H1 (cell line): Measurements from ENCODE around the gene WSCD2. TPM values are rescaled to one million over a fixed set of nuclear protein-coding genes. Genes with fewer than 3 reads are reported as not detected.

Source experiments
- CTCF ChIA-PET: fragments of 300-600 bp; sonication (Branson Sonifier 250); formaldehyde crosslinking; loops from one replicate; lab custom pipeline; 2021; ENCODE audit not compliant: partially characterized antibody; lab: Charles Lee
- POLR2A ChIA-PET: fragments of 300-600 bp; sonication (Branson Sonifier 250); formaldehyde crosslinking; loops from one replicate; lab custom pipeline; 2021; ENCODE audit warnings: inconsistent platforms; ENCODE audit not compliant: partially characterized antibody; lab: Charles Lee
- DNase-seq, 2 experiments: peaks; one replicate each; pipeline versions ENCODE4 v3.0.0 to v3.0.0-alpha.2; 2010 to 2022; ENCODE audit warnings: low spot score in 2 of 2, low read depth in 1 of 2, mixed read lengths in 1 of 2
- FAIRE-seq: peaks from 2 replicates; lab custom pipeline; 2011; peaks lifted over from hg19 to GRCh38; lab: Jason Lieb, UNC
- H2AFZ ChIP-seq: 2 replicates; pipeline ENCODE4 v1.8.1; 2012; ENCODE audit warnings: low read length, inconsistent platforms
- H2AK5ac ChIP-seq: 2 replicates; pipeline ENCODE4 v1.6.1; 2013; ENCODE audit warnings: low read depth, low read length
- H2BK120ac ChIP-seq: replicated peaks from 2 replicates; pipeline ENCODE3; 2013; ENCODE audit warnings: low read depth, low read length, inconsistent platforms
- H2BK12ac ChIP-seq: 2 replicates; pipeline ENCODE4 v1.6.1; 2013; ENCODE audit warnings: low read depth, low read length
- H2BK15ac ChIP-seq: 2 replicates; pipeline ENCODE4 v1.6.1; 2013; ENCODE audit warnings: low read length
- H2BK20ac ChIP-seq: 2 replicates; pipeline ENCODE4 v1.6.1; 2013; ENCODE audit warnings: low read length
- H2BK5ac ChIP-seq: 2 replicates; pipeline ENCODE4 v1.6.1; 2013; ENCODE audit warnings: low read depth, low read length
- H3K14ac ChIP-seq: 2 replicates; pipeline ENCODE4 v1.6.1; 2013; ENCODE audit warnings: inconsistent platforms; ENCODE audit not compliant: insufficient read length
- H3K18ac ChIP-seq: 2 replicates; pipeline ENCODE4 v1.6.1; 2013; ENCODE audit warnings: low read length; ENCODE audit errors: extremely low read depth
- H3K23ac ChIP-seq: 2 replicates; pipeline ENCODE4 v1.6.1; 2013; ENCODE audit warnings: inconsistent platforms; ENCODE audit not compliant: insufficient read length
- H3K23me2 ChIP-seq: 2 replicates; pipeline ENCODE4 v1.6.1; 2013; ENCODE audit warnings: low read depth, low read length
- H3K27ac ChIP-seq: 2 replicates; pipeline ENCODE4 v1.6.1; 2011; ENCODE audit warnings: low read depth, low read length, inconsistent platforms
- H3K27me3 ChIP-seq, 4 experiments: replicated peaks in 1 of 4; 1 replicate in 1 of 4; 2 replicates in 3 of 4; pipeline versions ENCODE4 v1.6.1 to v1.8.1; 2011 to 2013; ENCODE audit warnings: low read length in 3 of 4, mild to moderate bottlenecking in 3 of 4, inconsistent platforms in 2 of 4, mixed read lengths in 2 of 4, moderate library complexity in 1 of 4; ENCODE audit not compliant: control insufficient read depth in 3 of 4, insufficient read depth in 3 of 4; ENCODE audit errors: extremely low read depth in 1 of 4
- H3K36me3 ChIP-seq, 4 experiments: 2 replicates each; pipeline versions ENCODE4 v1.6.1 to v1.8.1; 2011 to 2013; ENCODE audit warnings: mild to moderate bottlenecking in 4 of 4, low read length in 3 of 4, moderate library complexity in 2 of 4, control low read depth in 1 of 4, inconsistent platforms in 1 of 4; ENCODE audit not compliant: insufficient read depth in 4 of 4, control insufficient read depth in 2 of 4
- H3K4ac ChIP-seq: replicated peaks from 2 replicates; pipeline ENCODE3; 2013; ENCODE audit warnings: low read length, low read depth, mixed read lengths, inconsistent platforms; ENCODE audit not compliant: insufficient read length
- H3K4me1 ChIP-seq, 4 experiments: replicated peaks in 1 of 4; 1 replicate in 1 of 4; 2 replicates in 3 of 4; pipeline versions ENCODE4 v1.6.1 to v1.8.1; 2011 to 2013; ENCODE audit warnings: low read length in 3 of 4, inconsistent platforms in 2 of 4, mixed read lengths in 1 of 4; ENCODE audit not compliant: insufficient read depth in 4 of 4, control insufficient read depth in 3 of 4
- H3K4me2 ChIP-seq, 2 experiments: 2 replicates each; pipeline versions ENCODE4 v1.6.1 to v1.8.1; 2011 to 2013; ENCODE audit warnings: low read depth in 2 of 2, low read length in 2 of 2, control low read depth in 1 of 2, inconsistent platforms in 1 of 2, mild to moderate bottlenecking in 1 of 2; ENCODE audit not compliant: insufficient read depth in 1 of 2
- H3K4me3 ChIP-seq, 4 experiments: fragments of 200-600, 300-600 bp in 1 of 4; sonication (generic), shearing (Covaris generic), sonication (Bioruptor Twin) in 1 of 4; 2 replicates each; pipeline versions ENCODE4 v1.5.1 to v1.8.1; 2011 to 2016; ENCODE audit warnings: low read length in 4 of 4, low read depth in 3 of 4, control low read depth in 2 of 4, inconsistent platforms in 2 of 4, mild to moderate bottlenecking in 2 of 4, mixed read lengths in 1 of 4, moderate library complexity in 1 of 4; ENCODE audit not compliant: insufficient read depth in 2 of 4; ENCODE audit errors: extremely low read depth in 1 of 4
- H3K56ac ChIP-seq: replicated peaks from 2 replicates; pipeline ENCODE3; 2013; ENCODE audit warnings: low read depth, mild to moderate bottlenecking, mixed read lengths, low read length, inconsistent platforms; ENCODE audit not compliant: insufficient read length
- H3K79me1 ChIP-seq: 2 replicates; pipeline ENCODE4 v1.6.1; 2013; ENCODE audit warnings: low read depth, low read length, control low read depth
- H3K79me2 ChIP-seq, 2 experiments: 2 replicates each; pipeline versions ENCODE4 v1.6.1 to v1.8.1; 2012 to 2013; ENCODE audit warnings: low read length in 2 of 2, mild to moderate bottlenecking in 2 of 2, inconsistent platforms in 1 of 2; ENCODE audit not compliant: insufficient read depth in 2 of 2, control insufficient read depth in 1 of 2
- H3K9ac ChIP-seq, 4 experiments: replicated peaks in 1 of 4; 1 replicate in 1 of 4; 2 replicates in 3 of 4; pipeline versions ENCODE4 v1.6.1 to v1.8.1; 2011 to 2013; ENCODE audit warnings: low read depth in 3 of 4, low read length in 3 of 4, control low read depth in 2 of 4, mild to moderate bottlenecking in 2 of 4, moderate library complexity in 2 of 4, inconsistent platforms in 1 of 4; ENCODE audit errors: extremely low read depth in 1 of 4
- H3K9me3 ChIP-seq, 2 experiments: 2 replicates each; pipeline versions ENCODE4 v1.6.1 to v1.8.1; 2012 to 2013; ENCODE audit warnings: mild to moderate bottlenecking in 2 of 2, moderate library complexity in 2 of 2, control low read depth in 1 of 2, inconsistent platforms in 1 of 2, low read depth in 1 of 2, low read length in 1 of 2, mixed read lengths in 1 of 2; ENCODE audit not compliant: insufficient read depth in 2 of 2
- H4K20me1 ChIP-seq, 2 experiments: replicated peaks in 1 of 2; 2 replicates each; pipeline versions ENCODE3 to v1.8.1; 2011 to 2013; ENCODE audit warnings: inconsistent platforms in 2 of 2, low read length in 2 of 2, mild to moderate bottlenecking in 1 of 2; ENCODE audit not compliant: insufficient read depth in 2 of 2, control insufficient read depth in 1 of 2
- H4K5ac ChIP-seq: 2 replicates; pipeline ENCODE4 v1.6.1; 2013; ENCODE audit warnings: low read length, low read depth, mixed read lengths, inconsistent platforms; ENCODE audit not compliant: insufficient read length
- H4K8ac ChIP-seq: 2 replicates; pipeline ENCODE4 v1.8.0; 2013; ENCODE audit warnings: mild to moderate bottlenecking, moderate library complexity, low read length, inconsistent platforms; ENCODE audit not compliant: insufficient read depth; ENCODE audit errors: extremely low read depth
- H4K91ac ChIP-seq: replicated peaks from 2 replicates; pipeline ENCODE3; 2013; ENCODE audit warnings: low read length, mixed read lengths, inconsistent platforms; ENCODE audit not compliant: insufficient read length
- ASH2L ChIP-seq: fragments of 200-600, 300-600 bp; sonication (generic); IDR thresholded peaks from one replicate; pipeline ENCODE4 v1.7.1; 2017; ENCODE audit warnings: low read length
- CTBP2 ChIP-seq: IDR thresholded peaks from 2 replicates; pipeline ENCODE4 v1.7.0; 2011; ENCODE audit warnings: borderline replicate concordance, mild to moderate bottlenecking, moderate library complexity, mixed read lengths, low read length; ENCODE audit not compliant: insufficient read depth, insufficient read length
- EGR1 ChIP-seq: IDR thresholded peaks from 2 replicates; pipeline ENCODE4 v1.6.1; 2011; ENCODE audit warnings: low read depth, low read length, borderline replicate concordance
- EP300 ChIP-seq, 2 experiments: IDR thresholded peaks; 1 replicate in 1 of 2; 2 replicates in 1 of 2; pipeline ENCODE4 v1.6.1; 2011 to 2012; ENCODE audit warnings: low read depth in 2 of 2, low read length in 2 of 2, mild to moderate bottlenecking in 2 of 2, borderline replicate concordance in 1 of 2, inconsistent platforms in 1 of 2, moderate library complexity in 1 of 2
- KDM5A ChIP-seq: fragments of 200-600 bp; IDR thresholded peaks from 2 replicates; pipeline ENCODE4 v1.7.1; 2012; ENCODE audit warnings: mild to moderate bottlenecking, low read length, inconsistent platforms, mixed read lengths
- POU5F1 ChIP-seq: IDR thresholded peaks from 2 replicates; pipeline ENCODE4 v1.6.1; 2011; ENCODE audit warnings: low read depth, mild to moderate bottlenecking, low read length, moderate library complexity
- RNF2 ChIP-seq: fragments of 200-900, 300-1000 bp; sonication (generic); IDR thresholded peaks from 2 replicates; pipeline ENCODE4 v1.7.1; 2016; ENCODE audit warnings: borderline replicate concordance, low read depth, mild to moderate bottlenecking, antibody characterized with exemption, low read length; ENCODE audit not compliant: poor library complexity, severe bottlenecking; ENCODE audit errors: missing control alignments
- SP4 ChIP-seq: IDR thresholded peaks from 2 replicates; pipeline ENCODE4 v1.6.1; 2012; ENCODE audit warnings: low read length, inconsistent platforms
- TBP ChIP-seq: IDR thresholded peaks from 2 replicates; pipeline ENCODE4 v1.6.1; 2011; ENCODE audit warnings: low read depth, low read length, improper control_type of control experiment
- TEAD4 ChIP-seq: IDR thresholded peaks from 2 replicates; pipeline ENCODE4 v1.6.1; 2012; ENCODE audit warnings: low read depth, low read length, inconsistent platforms, mixed read lengths
- WGBS, 2 experiments: shearing (Covaris generic) in 1 of 2; methylation state at CpG; one replicate each; pipeline versions ENCODE4 v1.1.6 to v1.1.7; 2013 to 2015; ENCODE audit warnings: low lambda C conversion rate in 2 of 2, mixed read lengths in 2 of 2, inconsistent platforms in 1 of 2, low coverage in 1 of 2, missing lambda C conversion rate in 1 of 2; ENCODE audit not compliant: insufficient replicate concordance in 2 of 2, insufficient coverage in 1 of 2, insufficient read length in 1 of 2; ENCODE audit errors: extremely low coverage in 1 of 2, missing lambda C conversion rate in 1 of 2; 5-methylcytosine and 5-hydroxymethylcytosine counted together
- polyA plus RNA-seq, 7 experiments: library from polyadenylated mRNA; depleted of rRNA in 3 of 7; stranded (reverse) in 5 of 7; unstranded in 2 of 7; fragments of >200 nt in 5 of 7; fragments of 200-250 nt in 2 of 7; gene quantifications; 1 replicate in 5 of 7; 2 replicates in 1 of 7; 4 replicates in 1 of 7; pipeline versions ENCODE4 v1.2.1 to v1.2.3, GENCODE V29; 2011 to 2013; ENCODE audit warnings: missing spikeins in 2 of 7, mixed read lengths in 2 of 7
- total RNA-seq: library from RNA; stranded (reverse); fragmentation: NEBNext Ultra II Directional; extraction: Animal tissue kit (Norgen Biotek cat#: 25700); gene quantifications from 2 replicates; pipeline ENCODE4 v1.2.1, GENCODE V29; 2021
- TF ChIP-seq, protein P1 (sequence below), 3 experiments: IDR thresholded peaks; 1 replicate in 2 of 3; 2 replicates in 1 of 3; pipeline versions ENCODE4 v1.5.1 to v1.6.1; 2011; ENCODE audit warnings: low read length in 3 of 3, mild to moderate bottlenecking in 3 of 3, inconsistent platforms in 2 of 3, low read depth in 1 of 3, moderate library complexity in 1 of 3; ENCODE audit not compliant: insufficient read depth in 1 of 3; ENCODE audit errors: control extremely low read depth in 1 of 3

The WSCD2 gene
- total and polyA plus RNA-seq, 2 of the 8 experiments (the other 6 are each of a cell fraction or from before 2014, with no cell fraction given), result 1.3 to 2.2 TPM

DNA sequence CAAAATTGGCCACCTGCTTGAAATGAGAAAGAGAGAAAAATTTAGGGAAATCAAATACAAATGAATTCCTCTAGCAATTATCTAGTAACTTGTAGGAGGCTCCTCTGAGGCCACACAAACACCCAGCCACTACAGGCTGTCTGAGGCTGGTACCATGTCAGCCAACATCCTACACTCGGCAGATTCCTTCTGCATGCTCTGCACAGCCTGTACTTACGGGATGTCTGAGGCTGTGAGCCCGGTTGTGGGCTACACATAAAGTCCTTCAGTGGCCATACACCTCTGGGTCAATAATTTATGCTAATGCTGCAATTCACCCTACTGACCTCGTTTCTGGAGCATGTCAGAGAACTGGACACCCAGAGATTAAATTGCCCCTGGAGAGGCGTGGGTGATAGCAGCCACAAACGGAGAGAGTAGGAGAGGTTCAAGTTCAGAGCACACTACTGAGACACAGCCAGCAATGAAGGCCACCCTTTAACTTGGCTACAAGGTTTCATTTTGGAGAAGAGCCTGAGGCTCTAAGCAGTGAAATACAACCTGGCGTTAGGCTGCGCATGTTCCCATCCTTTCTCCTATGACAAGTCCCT, 28.9 kb downstream of the WSCD2 start:
- H3K79me2 ChIP-seq, result no peaks in the 10 kb centered on the region
- no peak overlapping the region for H2BK5ac ChIP-seq
- no peaks in the 10 kb centered on the region for H3K9me3 ChIP-seq
- H3K4me2 ChIP-seq, result no peak overlapping the region
- 87% methylated on average over 8 of the region's 8 CpGs; no CpG with 5 or more reads in 1 of the 2 experiments for WGBS, 2 experiments
- H2BK120ac ChIP-seq, result no peak overlapping the region
- H2BK12ac ChIP-seq, result no peak overlapping the region
- no peak overlapping the region for H3K27ac ChIP-seq
- no peak overlapping the region for H4K5ac ChIP-seq
- DNase-seq (no peak), FAIRE-seq (no peak)
- H3K4me1 ChIP-seq, result 0 out of 7 replicates have a peak, but pooled peaks cover 0 to 4% (median 0%) of the 10 kb centered on the region in 4 experiments
- no peak overlapping the region for H3K18ac ChIP-seq
- no peak overlapping the region for H3K9ac ChIP-seq
- H3K23me2 ChIP-seq, result no peaks in the 10 kb centered on the region
- H3K23ac ChIP-seq, result no peak overlapping the region
- no peaks in the 10 kb centered on the region for H4K20me1 ChIP-seq
- no peak overlapping the region for H2AFZ ChIP-seq
- H3K14ac ChIP-seq, result no peak overlapping the region
- no peak overlapping the region for H2BK20ac ChIP-seq
- H3K27me3 ChIP-seq, result no peaks in the 10 kb centered on the region
- H3K4me3 ChIP-seq, result no peak overlapping the region
- CTCF ChIA-PET, result interaction anchor here (0.7 kb wide), 2 partner anchors 12 to 58 kb away, joined by 3 read pairs; no protein-coding TSS in a partner anchor
- H3K56ac ChIP-seq, result no peak overlapping the region
- no peak overlapping the region for H2AK5ac ChIP-seq
- H3K36me3 ChIP-seq, result no peaks in the 10 kb centered on the region
- POLR2A ChIA-PET, result no interaction called here
- no peak overlapping the region for H2BK15ac ChIP-seq
- no peak overlapping the region for H4K91ac ChIP-seq
- no peak overlapping the region for H4K8ac ChIP-seq
- no peaks in the 10 kb centered on the region for H3K79me1 ChIP-seq
- H3K4ac ChIP-seq, result no peak overlapping the region
- no peak for TF ChIP-seq SP4
- TF ChIP-seq RNF2, result no peak
- TF ChIP-seq ASH2L, result no peak
- TF ChIP-seq KDM5A, result no peak
- TF ChIP-seq POU5F1, result no peak
- TF ChIP-seq TBP, result no peak
- TF ChIP-seq, protein P1, sequence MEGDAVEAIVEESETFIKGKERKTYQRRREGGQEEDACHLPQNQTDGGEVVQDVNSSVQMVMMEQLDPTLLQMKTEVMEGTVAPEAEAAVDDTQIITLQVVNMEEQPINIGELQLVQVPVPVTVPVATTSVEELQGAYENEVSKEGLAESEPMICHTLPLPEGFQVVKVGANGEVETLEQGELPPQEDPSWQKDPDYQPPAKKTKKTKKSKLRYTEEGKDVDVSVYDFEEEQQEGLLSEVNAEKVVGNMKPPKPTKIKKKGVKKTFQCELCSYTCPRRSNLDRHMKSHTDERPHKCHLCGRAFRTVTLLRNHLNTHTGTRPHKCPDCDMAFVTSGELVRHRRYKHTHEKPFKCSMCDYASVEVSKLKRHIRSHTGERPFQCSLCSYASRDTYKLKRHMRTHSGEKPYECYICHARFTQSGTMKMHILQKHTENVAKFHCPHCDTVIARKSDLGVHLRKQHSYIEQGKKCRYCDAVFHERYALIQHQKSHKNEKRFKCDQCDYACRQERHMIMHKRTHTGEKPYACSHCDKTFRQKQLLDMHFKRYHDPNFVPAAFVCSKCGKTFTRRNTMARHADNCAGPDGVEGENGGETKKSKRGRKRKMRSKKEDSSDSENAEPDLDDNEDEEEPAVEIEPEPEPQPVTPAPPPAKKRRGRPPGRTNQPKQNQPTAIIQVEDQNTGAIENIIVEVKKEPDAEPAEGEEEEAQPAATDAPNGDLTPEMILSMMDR (IDR thresholded peaks at IDR 0.05; ENCODE audit: control extremely low read depth in 1 of 3, insufficient read depth in 1 of 3, low read depth in 1 of 3, low read length in 3 of 3), result no peak
- TF ChIP-seq CTBP2, result no peak
- no peak for TF ChIP-seq EP300 (IDR thresholded peaks at IDR 0.05; ENCODE audit: borderline replicate concordance in 1 of 2, low read depth in 2 of 2, low read length in 2 of 2)
- TF ChIP-seq EGR1, result no peak
- TF ChIP-seq TEAD4, result no peak
